ENCODE data around the gene SNX13. TPM values are rescaled to one million over a fixed set of nuclear protein-coding genes. Genes with fewer than 3 reads are reported as not detected.

Gene SNX13
- total RNA-seq, 1 experiment from 2014 or later = 41.8 TPM

DNA sequence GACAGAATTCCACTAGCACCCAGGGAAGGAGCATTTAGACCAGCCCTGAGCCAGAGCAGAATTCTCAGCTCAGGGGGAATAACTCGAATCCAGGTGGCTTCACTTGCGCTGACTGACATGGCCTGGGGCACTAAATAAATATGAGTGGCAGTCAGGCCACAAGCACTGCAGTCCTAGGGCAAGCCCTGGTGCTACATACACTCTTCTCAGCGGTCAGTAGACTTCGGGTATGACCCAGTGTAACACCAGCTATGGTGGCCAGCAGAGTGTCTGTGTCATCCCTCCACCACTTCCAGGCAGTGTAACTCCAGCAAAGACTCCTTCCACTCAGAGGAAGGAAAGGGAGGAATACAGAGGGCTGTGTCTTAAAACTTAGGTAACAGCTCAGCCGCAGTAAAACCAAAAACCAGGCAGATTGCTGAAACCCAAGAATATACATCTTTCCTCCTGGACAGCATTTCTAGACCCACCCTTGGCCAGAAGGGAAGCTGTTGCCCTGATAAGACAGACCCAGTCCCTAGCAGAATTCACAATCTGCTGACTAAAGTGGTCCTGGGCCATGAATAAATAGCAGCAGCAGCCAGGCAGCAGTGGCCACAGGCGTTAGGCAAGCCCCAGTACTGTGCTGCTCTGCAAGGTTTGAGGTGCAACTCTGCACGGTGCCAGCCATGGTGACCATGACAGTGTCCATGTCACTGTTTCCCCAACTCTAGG is 77.0 kb downstream of the SNX13 start:
- Histone ChIP-seq H3K9me3 (no peaks in the 10 kb centered on the region), H3K36me3 (ENCODE audit: control insufficient read depth, insufficient read depth, low read length) (no peaks in the 10 kb centered on the region; the same call in 1 of the 2 replicates), H3K4me1 (no peaks in the 10 kb centered on the region), H3K27me3 (replicated peaks; ENCODE audit: control insufficient read depth, insufficient read depth, low read length) (no peaks in the 10 kb centered on the region), H3K4me3 (ENCODE audit: low read depth, low read length) (no peak overlapping the region)
- no peaks in the 10 kb centered on the region for H3K4me1 Mint-ChIP-seq (ENCODE audit: low read depth, unreplicated experiment)
- no peaks in the 10 kb centered on the region for H3K9me3 Mint-ChIP-seq (ENCODE audit: unreplicated experiment)
- H3K27me3 Mint-ChIP-seq (ENCODE audit: insufficient read depth, unreplicated experiment) = no peaks in the 10 kb centered on the region
- H3K36me3 Mint-ChIP-seq (ENCODE audit: insufficient read depth, unreplicated experiment) = peaks cover 22% of the 10 kb centered on the region
- CTCF ChIA-PET = no interaction called here
- TF ChIP-seq, protein P1, sequence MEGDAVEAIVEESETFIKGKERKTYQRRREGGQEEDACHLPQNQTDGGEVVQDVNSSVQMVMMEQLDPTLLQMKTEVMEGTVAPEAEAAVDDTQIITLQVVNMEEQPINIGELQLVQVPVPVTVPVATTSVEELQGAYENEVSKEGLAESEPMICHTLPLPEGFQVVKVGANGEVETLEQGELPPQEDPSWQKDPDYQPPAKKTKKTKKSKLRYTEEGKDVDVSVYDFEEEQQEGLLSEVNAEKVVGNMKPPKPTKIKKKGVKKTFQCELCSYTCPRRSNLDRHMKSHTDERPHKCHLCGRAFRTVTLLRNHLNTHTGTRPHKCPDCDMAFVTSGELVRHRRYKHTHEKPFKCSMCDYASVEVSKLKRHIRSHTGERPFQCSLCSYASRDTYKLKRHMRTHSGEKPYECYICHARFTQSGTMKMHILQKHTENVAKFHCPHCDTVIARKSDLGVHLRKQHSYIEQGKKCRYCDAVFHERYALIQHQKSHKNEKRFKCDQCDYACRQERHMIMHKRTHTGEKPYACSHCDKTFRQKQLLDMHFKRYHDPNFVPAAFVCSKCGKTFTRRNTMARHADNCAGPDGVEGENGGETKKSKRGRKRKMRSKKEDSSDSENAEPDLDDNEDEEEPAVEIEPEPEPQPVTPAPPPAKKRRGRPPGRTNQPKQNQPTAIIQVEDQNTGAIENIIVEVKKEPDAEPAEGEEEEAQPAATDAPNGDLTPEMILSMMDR (IDR thresholded peaks at IDR 0.05; ENCODE audit: insufficient read depth in 1 of 2, low read depth in 1 of 2, low read length in 1 of 2, severe bottlenecking in 1 of 2, unreplicated experiment in 1 of 2) = no peak
- H3K4me3 Mint-ChIP-seq (ENCODE audit: unreplicated experiment) = no peak overlapping the region
- BruUV-seq (replicated peaks) = no TSS peak
- peak in 1 of 2 experiments; percentile 16 for DNase-seq
- intact Hi-C loops (cut with micrococcal nuclease; ENCODE audit: unreplicated experiment) = loop anchor here (5.0 kb wide), 1 partner anchor 91 kb away; no protein-coding TSS in a partner anchor
- H3K27ac Mint-ChIP-seq (ENCODE audit: unreplicated experiment) = no peak overlapping the region
- POLR2A ChIA-PET = no interaction called here

DNA sequence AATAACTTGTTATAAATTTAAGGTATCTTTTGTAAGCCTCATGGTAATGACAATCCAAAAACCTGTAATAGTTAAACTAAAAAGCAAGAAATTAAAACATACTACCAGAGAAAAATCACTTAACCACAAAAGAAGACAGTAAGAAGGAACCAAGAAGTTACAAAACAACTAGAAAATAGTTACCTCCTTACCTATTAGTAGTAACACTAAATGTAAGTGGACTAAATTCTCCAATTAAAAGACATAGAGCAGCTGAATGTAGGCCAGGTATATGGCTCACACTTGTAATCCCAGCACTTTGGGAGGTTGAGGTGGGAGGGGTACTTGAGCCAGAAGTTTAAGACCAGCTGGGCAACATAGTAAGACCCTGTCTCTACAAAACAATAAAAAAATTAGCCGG is 84.0 kb downstream of the SNX13 start:
- ChIA-PET CTCF (no interaction called here), POLR2A (no interaction called here)
- Histone ChIP-seq H3K4me1 (no peaks in the 10 kb centered on the region), H3K36me3 (ENCODE audit: control insufficient read depth, insufficient read depth, low read length) (no peaks in the 10 kb centered on the region), H3K9me3 (no peaks in the 10 kb centered on the region; the same call in 1 of the 2 replicates), H3K27me3 (replicated peaks; ENCODE audit: control insufficient read depth, insufficient read depth, low read length) (no peaks in the 10 kb centered on the region), H3K4me3 (ENCODE audit: low read depth, low read length) (no peak overlapping the region)
- intact Hi-C loops (cut with micrococcal nuclease; ENCODE audit: unreplicated experiment) = no loop called here
- no peak for DNase-seq
- Mint-ChIP-seq H3K4me1 (ENCODE audit: low read depth, unreplicated experiment) (no peaks in the 10 kb centered on the region), H3K4me3 (ENCODE audit: unreplicated experiment) (no peak overlapping the region), H3K27me3 (ENCODE audit: insufficient read depth, unreplicated experiment) (no peaks in the 10 kb centered on the region), H3K36me3 (ENCODE audit: insufficient read depth, unreplicated experiment) (peaks cover 18% of the 10 kb centered on the region), H3K27ac (ENCODE audit: unreplicated experiment) (no peak overlapping the region), H3K9me3 (ENCODE audit: unreplicated experiment) (no peaks in the 10 kb centered on the region)
- TF ChIP-seq, protein P1 (IDR thresholded peaks at IDR 0.05; ENCODE audit: insufficient read depth in 1 of 2, low read depth in 1 of 2, low read length in 1 of 2, severe bottlenecking in 1 of 2, unreplicated experiment in 1 of 2) = no peak
- no TSS peak for BruUV-seq (replicated peaks)

DNA sequence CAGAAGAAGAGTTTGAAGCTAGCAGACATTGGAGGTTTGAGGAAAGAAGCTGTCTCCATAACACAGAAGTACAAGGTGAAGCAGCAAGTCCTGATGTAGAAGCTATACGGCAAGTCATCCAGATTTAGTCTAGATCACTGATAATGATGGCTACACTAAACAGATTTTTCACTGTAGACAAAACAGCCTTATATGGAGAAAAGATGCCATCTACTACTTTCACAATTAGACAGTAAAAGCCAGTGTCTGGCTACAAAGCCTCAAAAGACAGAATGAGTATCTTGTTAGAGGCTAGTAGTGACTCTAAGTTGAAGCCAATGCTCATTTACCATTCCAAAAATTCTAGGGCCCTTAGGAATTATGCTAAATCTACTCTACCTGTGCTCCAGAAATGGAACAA is 85.1 kb downstream of the SNX13 start:
- Mint-ChIP-seq H3K9me3 (ENCODE audit: unreplicated experiment) (no peaks in the 10 kb centered on the region), H3K27ac (ENCODE audit: unreplicated experiment) (no peak overlapping the region), H3K27me3 (ENCODE audit: insufficient read depth, unreplicated experiment) (no peaks in the 10 kb centered on the region), H3K36me3 (ENCODE audit: insufficient read depth, unreplicated experiment) (peaks cover 14% of the 10 kb centered on the region), H3K4me3 (ENCODE audit: unreplicated experiment) (no peak overlapping the region), H3K4me1 (ENCODE audit: low read depth, unreplicated experiment) (no peaks in the 10 kb centered on the region)
- ChIA-PET CTCF (no interaction called here), POLR2A (no interaction called here)
- DNase-seq = no peak
- Histone ChIP-seq H3K9me3 (no peaks in the 10 kb centered on the region; the same call in 1 of the 2 replicates), H3K27me3 (replicated peaks; ENCODE audit: control insufficient read depth, insufficient read depth, low read length) (no peaks in the 10 kb centered on the region), H3K4me3 (ENCODE audit: low read depth, low read length) (no peak overlapping the region), H3K4me1 (no peaks in the 10 kb centered on the region), H3K36me3 (ENCODE audit: control insufficient read depth, insufficient read depth, low read length) (no peaks in the 10 kb centered on the region)
- intact Hi-C loops (cut with micrococcal nuclease; ENCODE audit: unreplicated experiment) = no loop called here
- no TSS peak for BruUV-seq (replicated peaks)
- TF ChIP-seq, protein P1 (IDR thresholded peaks at IDR 0.05; ENCODE audit: insufficient read depth in 1 of 2, low read depth in 1 of 2, low read length in 1 of 2, severe bottlenecking in 1 of 2, unreplicated experiment in 1 of 2) = no peak

All from Caco-2 (cell line).